Immature natural killer cell (primary cell): ENCODE measurements around the gene OR51A7. TPM values are rescaled to one million over a fixed set of nuclear protein-coding genes. Genes with fewer than 3 reads are reported as not detected.
"Not testable (repeated sequence)": the region's sequence is repeated elsewhere in the genome, so short reads cannot be mapped to it uniquely, and the experiment has no call there.

Experiments used
- DNase-seq, 3 donors: peaks; one replicate each; pipeline ENCODE4 v3.0.0; 2022; ENCODE audit warnings: mixed read lengths in 1 of 3
- H3K27ac Mint-ChIP-seq, 6 donors: one replicate each; pipeline ENCODE4 v1.8.0; 2020; ENCODE audit warnings: mixed read lengths in 6 of 6, mild to moderate bottlenecking in 5 of 6, inconsistent platforms in 4 of 6, moderate library complexity in 3 of 6
- H3K27me3 Mint-ChIP-seq, 3 donors: one replicate each; pipeline ENCODE4 v1.8.0; 2020 to 2021; ENCODE audit warnings: low read depth in 3 of 3, mild to moderate bottlenecking in 3 of 3, mixed read lengths in 3 of 3, moderate library complexity in 3 of 3, inconsistent platforms in 1 of 3
- H3K36me3 Mint-ChIP-seq, 3 donors: one replicate each; pipeline ENCODE4 v1.8.0; 2020; ENCODE audit warnings: mixed read lengths in 3 of 3, inconsistent platforms in 2 of 3, mild to moderate bottlenecking in 2 of 3
- H3K4me1 Mint-ChIP-seq, 2 donors: one replicate each; pipeline ENCODE4 v1.8.0; 2020; ENCODE audit warnings: inconsistent platforms in 2 of 2, mild to moderate bottlenecking in 2 of 2, mixed read lengths in 2 of 2, moderate library complexity in 1 of 2
- H3K4me3 Mint-ChIP-seq, 5 donors: one replicate each; pipeline ENCODE4 v1.8.0; 2020; ENCODE audit warnings: mild to moderate bottlenecking in 5 of 5, mixed read lengths in 5 of 5, inconsistent platforms in 3 of 5, moderate library complexity in 3 of 5
- H3K9me3 Mint-ChIP-seq, 6 donors: one replicate each; pipeline ENCODE4 v1.8.0; 2020; ENCODE audit warnings: mild to moderate bottlenecking in 6 of 6, mixed read lengths in 6 of 6, inconsistent platforms in 4 of 6, moderate library complexity in 3 of 6
- polyA plus RNA-seq, 3 donors: library from polyadenylated mRNA; unstranded; fragments of 300-500 nt; fragmentation: Illumina TruSeq; gene quantifications; one replicate each; pipeline ENCODE4 v1.2.3, GENCODE V29; 2021

OR51A7 gene
- not detected for polyA plus RNA-seq

GRCh38 chr11:4903484-4903883 lies at the start of gene OR51A7:
TSS of gene OR51A7 (plus strand) at chr11:4903783. CDS start at chr11:4907370, 3,587 bp downstream.
- H3K27ac Mint-ChIP-seq = no peak within 1 kb of the TSS
- H3K4me3 Mint-ChIP-seq = no peak within 1 kb of the TSS
- H3K4me1 Mint-ChIP-seq = no peaks in the 10 kb centered on the region
- no peaks in the 10 kb centered on the region for H3K36me3 Mint-ChIP-seq
- no peak for DNase-seq
- H3K9me3 Mint-ChIP-seq = peaks cover 0 to 4% (median 0%) of the 10 kb centered on the region in 6 donors
- H3K27me3 Mint-ChIP-seq = peaks cover 0 to 3% (median 2%) of the 10 kb centered on the region in 3 donors

GRCh38 chr11:4854286-4854685 lies 49.3 kb upstream of the OR51A7 start:
- H3K27me3 Mint-ChIP-seq = not testable (repeated sequence)

DNA sequence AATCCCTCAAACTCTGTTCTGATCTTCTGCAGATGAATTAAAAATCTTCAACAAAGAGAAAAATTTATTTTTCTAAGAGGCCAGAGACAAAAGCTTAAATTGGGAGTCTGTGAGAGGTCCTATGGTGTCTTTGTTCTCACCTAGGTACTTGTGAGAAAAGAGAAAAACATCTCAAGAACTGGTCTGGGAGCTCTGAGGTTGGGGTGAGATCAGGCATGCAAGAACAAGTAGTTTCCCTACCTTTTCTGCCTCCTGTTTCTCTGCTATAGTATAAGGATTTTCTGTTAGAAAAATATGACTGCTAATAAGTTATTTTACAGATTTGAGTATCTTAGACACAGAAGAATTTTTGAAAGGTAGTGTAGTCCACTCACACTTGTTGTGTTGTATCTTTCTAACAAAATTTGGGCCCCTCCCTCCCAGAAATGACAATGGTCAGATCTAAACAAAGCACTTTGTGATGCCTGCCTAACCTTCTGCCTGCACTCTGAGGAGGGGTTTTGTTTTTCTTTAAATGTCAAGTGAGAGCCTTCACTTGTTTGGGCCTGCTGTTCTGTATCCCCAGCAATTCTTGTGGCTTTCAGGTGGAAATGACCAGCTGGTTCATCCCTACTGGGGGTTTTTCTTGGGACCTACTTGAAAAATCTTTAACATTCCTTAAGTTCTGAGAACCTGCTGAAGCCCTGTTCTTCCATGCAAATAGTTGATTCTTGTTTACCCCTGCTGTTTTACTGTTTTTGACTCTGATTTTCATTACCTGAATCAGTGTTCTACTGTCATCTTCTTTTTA lies 40.9 kb upstream of the OR51A7 start:
- no peak overlapping the region for H3K4me3 Mint-ChIP-seq
- H3K4me1 Mint-ChIP-seq = no peaks in the 10 kb centered on the region
- H3K9me3 Mint-ChIP-seq = peaks cover 0 to 6% (median 1%) of the 10 kb centered on the region in 6 donors
- no peaks in the 10 kb centered on the region for H3K36me3 Mint-ChIP-seq
- H3K27ac Mint-ChIP-seq = no peak overlapping the region
- H3K27me3 Mint-ChIP-seq = no peaks in the 10 kb centered on the region
- no peak for DNase-seq

More at GRCh38 chr11:4854286-4854685, 49.3 kb upstream of the OR51A7 start:
- H3K4me3 Mint-ChIP-seq, DNase-seq, H3K4me1 Mint-ChIP-seq, H3K27ac Mint-ChIP-seq, H3K36me3 Mint-ChIP-seq, H3K9me3 Mint-ChIP-seq: not testable (repeated sequence)

DNA sequence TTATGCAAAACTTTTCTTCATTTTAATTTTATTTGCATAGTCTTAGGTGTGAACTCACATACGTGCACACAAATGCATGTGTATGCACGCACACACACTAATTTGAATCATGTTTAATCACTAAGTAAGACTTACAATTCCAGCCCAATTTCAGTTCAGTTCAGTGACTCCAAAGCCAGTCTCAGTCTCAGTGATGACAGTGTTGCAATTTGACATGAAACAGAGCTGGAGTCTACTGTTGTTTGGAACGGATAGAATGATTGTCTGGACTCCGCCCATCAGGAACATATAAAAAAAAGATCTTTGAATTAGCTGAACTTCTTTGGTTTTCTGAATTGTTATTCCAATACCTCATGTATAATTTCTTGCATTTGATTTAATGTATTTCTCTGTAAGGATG lies 39.7 kb upstream of the OR51A7 start:
- H3K9me3 Mint-ChIP-seq = peaks cover 0 to 9% (median 2%) of the 10 kb centered on the region in 6 donors
- H3K27ac Mint-ChIP-seq = no peak overlapping the region
- no peaks in the 10 kb centered on the region for H3K27me3 Mint-ChIP-seq
- no peak overlapping the region for H3K4me3 Mint-ChIP-seq
- DNase-seq = no peak
- no peaks in the 10 kb centered on the region for H3K36me3 Mint-ChIP-seq
- no peaks in the 10 kb centered on the region for H3K4me1 Mint-ChIP-seq

DNA sequence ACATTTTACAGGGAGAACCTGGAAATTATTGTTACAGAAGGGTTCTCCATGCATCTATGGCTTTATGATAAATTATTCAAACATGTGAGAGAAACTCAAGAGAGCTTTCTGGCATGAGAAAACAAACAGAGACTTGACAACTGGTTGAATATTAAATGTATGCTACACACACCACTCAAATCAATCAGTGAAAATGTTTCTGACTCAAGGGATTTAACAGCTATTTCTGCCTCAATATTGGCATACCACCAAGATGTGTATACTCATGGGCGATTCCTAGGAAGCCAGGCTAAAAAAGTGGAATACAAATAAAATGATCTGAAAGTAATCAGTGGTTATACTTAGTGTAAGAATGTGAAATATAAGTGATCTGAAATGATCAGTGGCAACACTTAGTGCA lies 37.7 kb upstream of the OR51A7 start:
- no peaks in the 10 kb centered on the region for H3K36me3 Mint-ChIP-seq
- no peak overlapping the region for H3K27ac Mint-ChIP-seq
- H3K9me3 Mint-ChIP-seq = peaks cover 0 to 9% (median 2%) of the 10 kb centered on the region in 6 donors
- H3K27me3 Mint-ChIP-seq = peaks cover 0 to 1% (median 0%) of the 10 kb centered on the region in 3 donors
- DNase-seq = no peak
- H3K4me3 Mint-ChIP-seq = no peak overlapping the region
- H3K4me1 Mint-ChIP-seq = no peaks in the 10 kb centered on the region

DNA sequence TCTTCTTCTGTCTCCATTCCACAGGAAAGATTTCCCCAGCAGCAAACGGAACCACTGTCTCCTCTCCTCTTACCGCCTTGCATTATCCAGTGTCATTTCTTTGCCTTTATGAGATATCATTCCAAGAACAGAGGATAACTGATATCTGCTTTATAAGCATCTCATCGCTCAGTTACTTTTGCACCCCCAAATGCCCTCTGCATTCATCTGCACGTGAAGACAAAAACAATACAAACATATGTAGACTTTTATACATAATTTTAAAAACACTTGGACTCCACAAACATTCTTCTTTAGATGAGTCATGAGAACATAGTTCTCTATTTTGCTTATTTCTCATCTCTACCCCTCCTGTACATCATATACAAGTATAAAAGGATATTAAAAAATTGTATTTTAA lies 22.4 kb upstream of the OR51A7 start:
- no peak for DNase-seq
- H3K9me3 Mint-ChIP-seq = peaks cover 0 to 3% (median 0%) of the 10 kb centered on the region in 6 donors
- H3K27ac Mint-ChIP-seq = no peak overlapping the region
- no peak overlapping the region for H3K4me3 Mint-ChIP-seq
- no peaks in the 10 kb centered on the region for H3K36me3 Mint-ChIP-seq
- H3K4me1 Mint-ChIP-seq = no peaks in the 10 kb centered on the region
- peaks cover 0 to 3% (median 1%) of the 10 kb centered on the region in 3 donors for H3K27me3 Mint-ChIP-seq

- Mint-ChIP-seq H3K27me3 (peaks cover 0 to 2% (median 1%) of the 10 kb centered on the region in 3 donors), H3K36me3 (no peaks in the 10 kb centered on the region), H3K4me3 (no peak within 1 kb of the TSS), H3K27ac (no peak within 1 kb of the TSS), H3K9me3 (peaks cover 0 to 1% (median 0%) of the 10 kb centered on the region in 6 donors), H3K4me1 (no peaks in the 10 kb centered on the region)
- DNase-seq = no peak
These were observed 21.6 kb upstream of the OR51A7 start, which contains the start of gene OR51T1 for GRCh38 chr11:4881860-4882500. TSS of gene OR51T1 (plus strand) at chr11:4881900. CDS start at chr11:4881900, 0 bp downstream.

DNA sequence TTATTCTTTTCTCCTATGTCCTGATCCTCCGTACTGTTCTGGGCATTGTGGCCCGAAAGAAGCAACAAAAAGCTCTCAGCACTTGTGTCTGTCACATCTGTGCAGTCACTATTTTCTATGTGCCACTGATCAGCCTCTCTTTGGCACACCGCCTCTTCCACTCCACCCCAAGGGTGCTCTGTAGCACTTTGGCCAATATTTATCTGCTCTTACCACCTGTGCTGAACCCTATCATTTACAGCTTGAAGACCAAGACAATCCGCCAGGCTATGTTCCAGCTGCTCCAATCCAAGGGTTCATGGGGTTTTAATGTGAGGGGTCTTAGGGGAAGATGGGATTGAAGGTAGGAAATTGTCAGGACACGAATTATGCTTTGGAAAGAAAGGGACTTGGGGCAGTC lies 21.0 kb upstream of the OR51A7 start:
- no peak overlapping the region for H3K27ac Mint-ChIP-seq
- no peaks in the 10 kb centered on the region for H3K36me3 Mint-ChIP-seq
- H3K9me3 Mint-ChIP-seq = no peaks in the 10 kb centered on the region
- no peak overlapping the region for H3K4me3 Mint-ChIP-seq
- no peaks in the 10 kb centered on the region for H3K4me1 Mint-ChIP-seq
- DNase-seq = no peak
- peaks cover 0 to 2% (median 1%) of the 10 kb centered on the region in 3 donors for H3K27me3 Mint-ChIP-seq

GRCh38 chr11:4884361-4884760 lies 19.2 kb upstream of the OR51A7 start:
- H3K9me3 Mint-ChIP-seq = no peaks in the 10 kb centered on the region
- no peak overlapping the region for H3K4me3 Mint-ChIP-seq
- H3K4me1 Mint-ChIP-seq = no peaks in the 10 kb centered on the region
- no peak overlapping the region for H3K27ac Mint-ChIP-seq
- no peaks in the 10 kb centered on the region for H3K36me3 Mint-ChIP-seq
- peaks cover 0 to 2% (median 1%) of the 10 kb centered on the region in 3 donors for H3K27me3 Mint-ChIP-seq
- no peak for DNase-seq

- no peaks in the 10 kb centered on the region for H3K9me3 Mint-ChIP-seq
- DNase-seq = no peak
- H3K27ac Mint-ChIP-seq = no peak overlapping the region
- H3K4me1 Mint-ChIP-seq = no peaks in the 10 kb centered on the region
- H3K27me3 Mint-ChIP-seq = peaks cover 0 to 3% (median 0%) of the 10 kb centered on the region in 3 donors
- H3K36me3 Mint-ChIP-seq = no peaks in the 10 kb centered on the region
- H3K4me3 Mint-ChIP-seq = no peak overlapping the region
These were observed 17.4 kb upstream of the OR51A7 start for GRCh38 chr11:4886186-4886585.

DNA sequence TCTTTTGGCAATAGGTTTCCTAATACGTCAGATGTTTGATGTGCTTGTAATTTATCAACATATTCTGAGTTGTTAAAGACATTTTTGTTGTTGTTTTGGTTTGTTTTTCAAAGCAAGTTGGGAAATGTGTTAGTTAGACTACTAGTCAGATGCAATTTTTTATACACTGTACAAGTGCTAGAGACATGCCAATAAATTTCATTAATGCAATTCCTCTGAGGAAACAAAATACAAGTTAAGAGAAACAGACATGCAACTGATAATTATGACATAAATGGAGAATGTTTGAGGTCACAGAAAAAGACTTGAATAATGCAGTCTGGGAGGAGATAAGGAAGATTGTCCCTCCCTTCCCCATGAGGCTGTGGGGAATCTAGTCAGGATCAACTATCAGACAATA lies 16.0 kb upstream of the OR51A7 start:
- Mint-ChIP-seq H3K4me3 (no peak overlapping the region), H3K36me3 (no peaks in the 10 kb centered on the region), H3K9me3 (no peaks in the 10 kb centered on the region), H3K27me3 (peaks cover 0 to 3% (median 0%) of the 10 kb centered on the region in 3 donors), H3K27ac (no peak overlapping the region), H3K4me1 (no peaks in the 10 kb centered on the region)
- no peak for DNase-seq

GRCh38 chr11:4890279-4890678 lies 13.3 kb upstream of the OR51A7 start:
- no peaks in the 10 kb centered on the region for H3K36me3 Mint-ChIP-seq
- peaks cover 0 to 5% (median 0%) of the 10 kb centered on the region in 6 donors for H3K9me3 Mint-ChIP-seq
- H3K4me3 Mint-ChIP-seq = no peak overlapping the region
- H3K4me1 Mint-ChIP-seq = no peaks in the 10 kb centered on the region
- peaks cover 0 to 3% (median 0%) of the 10 kb centered on the region in 3 donors for H3K27me3 Mint-ChIP-seq
- H3K27ac Mint-ChIP-seq = no peak overlapping the region
- no peak for DNase-seq

GRCh38 chr11:4891996-4892640 lies 11.5 kb upstream of the OR51A7 start:
- Mint-ChIP-seq H3K4me3 (no peak overlapping the region), H3K27me3 (peaks cover 0 to 3% (median 2%) of the 10 kb centered on the region in 3 donors), H3K9me3 (peaks cover 0 to 11% (median 0%) of the 10 kb centered on the region in 6 donors), H3K4me1 (no peaks in the 10 kb centered on the region), H3K36me3 (no peaks in the 10 kb centered on the region), H3K27ac (no peak overlapping the region)
- DNase-seq = no peak

DNA sequence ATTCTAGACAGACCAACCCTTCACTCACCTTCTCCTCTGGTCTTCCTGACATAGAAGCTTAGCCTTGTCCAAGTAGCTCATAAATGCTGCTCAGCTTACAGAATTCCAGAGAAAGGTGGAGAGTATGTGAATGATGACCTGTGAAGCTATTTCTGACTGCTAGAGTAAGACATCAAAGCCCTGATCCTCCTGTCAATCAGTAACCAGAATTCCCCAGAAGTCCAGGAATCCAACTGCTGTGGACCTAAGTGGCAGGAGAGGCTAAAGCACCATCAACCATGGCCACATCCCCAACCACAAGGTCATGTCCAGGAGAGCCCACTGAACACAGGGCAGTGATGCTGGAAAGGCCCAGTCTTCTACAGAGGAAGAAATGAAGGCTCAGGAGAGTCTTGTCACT lies 13.0 kb downstream of the OR51A7 start:
- Mint-ChIP-seq H3K4me1 (no peaks in the 10 kb centered on the region), H3K27ac (no peak overlapping the region), H3K36me3 (no peaks in the 10 kb centered on the region), H3K4me3 (no peak overlapping the region), H3K9me3 (peaks cover 0 to 11% (median 3%) of the 10 kb centered on the region in 6 donors), H3K27me3 (peaks cover 0 to 3% (median 3%) of the 10 kb centered on the region in 3 donors)
- DNase-seq = no peak
